ES-I3 (cell line): Measurements from ENCODE around the gene GNAS-AS1.
"Not testable (repeated sequence)": the region's sequence is repeated elsewhere in the genome, so short reads cannot be mapped to it uniquely, and the experiment has no call there.

Source experiments
- H3K36me3 ChIP-seq: 2 replicates; pipeline ENCODE4 v1.6.1; 2013; ENCODE audit warnings: mild to moderate bottlenecking, low read length, control low read depth, moderate library complexity; ENCODE audit not compliant: insufficient read depth
- H3K4me1 ChIP-seq: 2 replicates; pipeline ENCODE4 v1.6.1; 2013; ENCODE audit warnings: mild to moderate bottlenecking, control low read depth, low read length; ENCODE audit not compliant: insufficient read depth
- H3K9ac ChIP-seq: 2 replicates; pipeline ENCODE4 v1.6.1; 2013; ENCODE audit warnings: low read depth, mild to moderate bottlenecking, low read length, moderate library complexity
- H3K9me3 ChIP-seq: 2 replicates; pipeline ENCODE4 v1.6.1; 2013; ENCODE audit warnings: mild to moderate bottlenecking, low read length, moderate library complexity; ENCODE audit not compliant: control insufficient read depth, insufficient read depth

The GNAS-AS1 gene

DNA sequence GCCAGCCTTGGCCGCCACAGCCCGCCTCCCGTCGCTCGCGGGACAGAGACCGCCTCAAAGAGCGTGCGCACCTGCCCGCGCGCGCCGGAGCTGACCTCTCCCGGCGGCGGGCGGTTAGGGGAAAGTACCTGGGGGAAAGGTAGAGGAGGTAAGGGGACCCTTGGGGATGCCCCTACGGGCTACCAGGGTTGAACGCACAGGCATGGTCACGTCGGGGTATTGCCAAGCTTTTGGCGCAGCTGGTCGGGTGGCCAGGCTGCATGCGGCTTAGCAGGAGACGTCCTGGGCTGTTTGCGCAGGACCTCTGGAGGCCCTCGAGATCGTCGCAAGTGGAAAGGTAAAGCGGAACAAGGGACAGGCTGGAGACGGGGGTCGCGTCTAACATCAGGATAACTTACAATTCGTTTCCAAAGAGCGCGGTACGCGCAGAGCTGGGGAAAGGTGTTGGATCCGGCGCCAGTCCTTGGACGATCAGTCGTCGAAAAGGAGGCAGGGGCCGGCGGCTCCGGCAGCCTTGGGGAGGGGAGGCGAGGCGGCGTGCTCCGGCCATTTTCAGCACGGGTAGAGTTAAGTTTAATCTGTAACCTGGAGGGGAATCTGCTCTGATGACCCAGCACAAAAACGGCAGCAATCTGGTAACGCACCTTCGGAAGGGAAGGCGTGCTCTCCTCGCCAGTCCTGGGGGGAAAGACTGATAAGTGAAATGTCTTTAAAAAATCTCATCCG lies 9.0 kb downstream of the GNAS-AS1 start:
- H3K4me1 ChIP-seq, result peaks cover 32% of the 10 kb centered on the region
- peaks cover 37% of the 10 kb centered on the region for H3K36me3 ChIP-seq
- H3K9ac ChIP-seq, result no peak overlapping the region
- no peaks in the 10 kb centered on the region for H3K9me3 ChIP-seq

DNA sequence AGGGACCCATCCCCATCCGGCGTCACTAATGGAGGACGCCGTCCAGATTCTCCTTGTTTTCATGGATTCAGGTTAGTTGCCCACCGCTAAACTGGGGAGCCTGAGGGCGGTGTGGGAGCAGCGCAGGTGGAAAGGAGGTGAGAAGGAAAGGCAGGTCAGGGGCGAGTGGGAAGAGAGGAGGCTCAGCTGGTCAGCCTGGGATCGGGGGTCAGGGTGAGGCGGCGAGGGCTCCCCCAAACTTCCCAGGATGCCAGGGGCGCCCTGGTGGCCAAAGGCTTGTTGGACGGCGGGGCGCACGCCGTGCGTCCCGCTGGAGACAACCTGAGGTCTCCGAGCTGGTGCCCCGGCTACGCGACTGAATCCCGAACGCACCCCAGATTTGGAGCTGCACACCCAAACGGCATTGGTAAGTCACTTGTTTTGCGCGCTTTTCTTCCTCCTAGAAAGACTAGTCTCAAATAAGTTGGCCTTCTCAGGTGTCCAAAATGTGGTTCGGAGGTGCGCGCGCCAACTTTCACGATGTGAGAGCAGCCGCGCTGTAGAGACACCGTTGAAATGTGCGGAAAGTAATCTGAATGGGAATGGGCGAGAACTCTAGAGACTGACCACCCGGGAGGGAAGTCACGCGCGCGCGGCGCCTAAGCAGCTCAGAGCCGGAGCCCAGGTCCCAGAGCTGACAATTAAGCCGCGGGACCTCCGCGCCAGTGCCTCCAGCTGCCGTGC lies 9.7 kb downstream of the GNAS-AS1 start:
- H3K4me1 ChIP-seq, result peaks cover 27% of the 10 kb centered on the region
- H3K9ac ChIP-seq, result no peak overlapping the region
- peaks cover 30% of the 10 kb centered on the region for H3K36me3 ChIP-seq

DNA sequence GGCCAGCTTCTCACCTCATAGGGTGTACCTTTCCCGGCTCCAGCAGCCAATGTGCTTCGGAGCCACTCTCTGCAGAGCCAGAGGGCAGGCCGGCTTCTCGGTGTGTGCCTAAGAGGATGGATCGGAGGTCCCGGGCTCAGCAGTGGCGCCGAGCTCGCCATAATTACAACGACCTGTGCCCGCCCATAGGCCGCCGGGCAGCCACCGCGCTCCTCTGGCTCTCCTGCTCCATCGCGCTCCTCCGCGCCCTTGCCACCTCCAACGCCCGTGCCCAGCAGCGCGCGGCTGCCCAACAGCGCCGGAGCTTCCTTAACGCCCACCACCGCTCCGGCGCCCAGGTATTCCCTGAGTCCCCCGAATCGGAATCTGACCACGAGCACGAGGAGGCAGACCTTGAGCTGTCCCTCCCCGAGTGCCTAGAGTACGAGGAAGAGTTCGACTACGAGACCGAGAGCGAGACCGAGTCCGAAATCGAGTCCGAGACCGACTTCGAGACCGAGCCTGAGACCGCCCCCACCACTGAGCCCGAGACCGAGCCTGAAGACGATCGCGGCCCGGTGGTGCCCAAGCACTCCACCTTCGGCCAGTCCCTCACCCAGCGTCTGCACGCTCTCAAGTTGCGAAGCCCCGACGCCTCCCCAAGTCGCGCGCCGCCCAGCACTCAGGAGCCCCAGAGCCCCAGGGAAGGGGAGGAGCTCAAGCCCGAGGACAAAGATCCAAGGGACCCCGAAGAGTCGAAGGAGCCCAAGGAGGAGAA lies 10.5 kb downstream of the GNAS-AS1 start:
- no peaks in the 10 kb centered on the region for H3K9me3 ChIP-seq
- H3K4me1 ChIP-seq, result peaks cover 23% of the 10 kb centered on the region
- H3K9ac ChIP-seq, result no peak overlapping the region
- H3K36me3 ChIP-seq, result peaks cover 35% of the 10 kb centered on the region

More for the DNA sequence above, 9.7 kb downstream of the GNAS-AS1 start:
- no peaks in the 10 kb centered on the region for H3K9me3 ChIP-seq

DNA sequence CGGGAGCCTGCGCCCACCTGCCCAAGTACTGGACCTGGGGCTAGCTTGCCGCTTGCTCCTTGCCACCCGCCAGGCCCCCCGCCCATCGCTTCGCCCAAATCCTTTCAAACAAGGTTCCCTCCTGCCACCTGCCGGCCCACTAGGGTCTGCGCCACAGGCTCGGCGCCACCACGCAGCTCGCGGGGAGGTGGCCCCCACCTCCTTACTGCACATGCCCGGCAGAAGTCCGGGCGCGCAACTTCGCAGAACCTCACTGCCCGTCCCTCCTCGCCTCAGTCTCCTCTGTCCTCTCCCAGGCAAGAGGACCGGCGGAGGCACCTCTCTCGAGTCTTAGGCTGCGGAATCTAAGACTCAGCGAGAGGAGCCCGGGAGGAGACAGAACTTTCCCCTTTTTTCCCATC lies 11.2 kb downstream of the GNAS-AS1 start:
- Histone ChIP-seq H3K36me3 (peaks cover 36% of the 10 kb centered on the region), H3K9ac (no peak overlapping the region)

DNA sequence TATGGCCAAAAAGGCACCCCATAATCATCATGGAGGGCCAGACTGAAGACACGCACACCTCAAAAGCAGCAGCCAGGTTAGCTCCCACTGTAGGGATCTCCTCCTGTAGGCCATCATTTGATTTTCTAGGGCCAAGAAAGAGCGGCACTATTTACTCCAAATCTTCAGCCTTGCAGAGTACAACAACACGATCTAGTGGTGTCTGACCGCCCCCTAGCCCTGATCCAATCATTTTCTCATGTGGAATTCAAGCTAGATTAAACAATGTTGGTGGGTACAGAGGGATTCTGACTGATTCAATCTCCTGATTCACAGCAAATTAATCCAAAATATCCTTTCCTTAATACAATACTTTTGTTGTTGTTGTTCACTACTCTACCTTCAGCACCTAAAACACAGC lies 12.5 kb downstream of the GNAS-AS1 start:
- H3K36me3 ChIP-seq, result peaks cover 45% of the 10 kb centered on the region
- H3K9ac ChIP-seq, result no peak overlapping the region
- H3K9me3 ChIP-seq, result no peaks in the 10 kb centered on the region
- peaks cover 7% of the 10 kb centered on the region for H3K4me1 ChIP-seq

More for the DNA sequence above, 11.2 kb downstream of the GNAS-AS1 start:
- no peaks in the 10 kb centered on the region for H3K9me3 ChIP-seq
- peaks cover 16% of the 10 kb centered on the region for H3K4me1 ChIP-seq

DNA sequence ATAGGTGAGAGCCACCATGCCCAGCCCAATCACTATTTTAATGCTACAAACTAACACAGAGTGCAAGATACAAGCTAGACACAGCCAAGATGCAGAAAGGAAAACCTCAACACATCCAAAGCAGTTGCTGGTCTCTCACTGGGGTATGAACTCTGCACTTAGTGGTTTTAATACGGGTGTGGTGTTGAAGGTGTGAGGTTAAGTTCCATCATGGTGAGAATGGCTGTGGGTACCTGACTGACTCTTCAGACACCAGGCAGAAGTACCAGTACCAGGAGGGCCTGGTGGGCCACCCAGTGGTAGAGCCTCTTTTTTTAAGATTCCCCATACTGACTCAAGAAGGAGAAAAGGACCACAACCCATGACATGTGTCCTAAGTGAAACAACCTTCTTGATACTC lies 13.0 kb downstream of the GNAS-AS1 start:
- Histone ChIP-seq H3K9ac (no peak overlapping the region), H3K36me3 (peaks cover 47% of the 10 kb centered on the region), H3K4me1 (peaks cover 5% of the 10 kb centered on the region; the same call in 1 of the 2 replicates), H3K9me3 (no peaks in the 10 kb centered on the region)

DNA sequence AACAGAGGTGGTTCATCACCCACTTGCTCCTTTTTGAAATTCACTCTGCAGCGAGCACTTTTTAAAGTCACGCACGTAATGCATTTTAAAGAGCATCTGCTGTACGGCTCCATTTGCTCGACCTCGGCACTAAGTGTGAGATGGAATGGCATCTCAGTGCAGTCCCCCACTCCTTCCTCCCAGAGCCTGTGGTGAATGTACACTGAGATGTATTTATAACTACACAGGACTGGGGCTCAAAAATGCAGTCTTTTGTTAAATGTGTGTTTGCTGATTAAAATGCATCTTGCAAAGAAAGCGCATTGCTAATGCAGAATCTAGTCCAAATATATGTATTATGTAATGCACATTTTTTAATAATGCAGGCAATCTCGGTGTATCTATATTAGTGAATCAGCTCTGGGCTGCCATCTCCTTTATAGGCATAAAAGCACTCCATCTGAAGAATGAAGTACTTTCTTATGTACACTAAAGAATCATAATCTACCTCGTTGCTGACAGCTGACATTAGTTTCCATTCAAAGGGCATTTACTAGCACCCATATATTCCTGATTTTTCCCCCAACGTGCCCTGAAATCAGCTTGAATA lies 14.0 kb downstream of the GNAS-AS1 start:
- Histone ChIP-seq H3K4me1 (no peaks in the 10 kb centered on the region), H3K9me3 (no peaks in the 10 kb centered on the region), H3K9ac (no peak overlapping the region), H3K36me3 (peaks cover 40% of the 10 kb centered on the region)

DNA sequence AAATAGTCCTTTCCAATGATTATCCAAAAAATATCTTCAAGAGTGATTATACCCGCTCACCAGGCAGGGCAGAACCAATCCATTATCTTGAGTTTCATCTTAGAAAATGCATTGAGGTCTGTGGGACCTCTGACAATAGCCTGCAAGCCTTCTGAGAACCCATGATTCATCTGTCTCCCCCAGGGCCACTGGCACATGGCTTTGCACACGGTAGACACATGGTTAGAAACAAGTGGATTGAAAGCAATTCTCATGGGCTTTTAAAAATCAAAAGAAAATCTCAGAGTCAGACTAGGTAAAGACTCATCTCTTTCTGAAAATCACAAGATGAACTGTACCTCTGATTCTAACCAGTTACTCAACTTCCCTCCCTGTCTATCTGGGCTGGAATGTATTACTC lies 15.5 kb downstream of the GNAS-AS1 start:
- Histone ChIP-seq H3K4me1 (no peaks in the 10 kb centered on the region), H3K9ac (no peak overlapping the region), H3K9me3 (no peaks in the 10 kb centered on the region), H3K36me3 (peaks cover 27% of the 10 kb centered on the region)

DNA sequence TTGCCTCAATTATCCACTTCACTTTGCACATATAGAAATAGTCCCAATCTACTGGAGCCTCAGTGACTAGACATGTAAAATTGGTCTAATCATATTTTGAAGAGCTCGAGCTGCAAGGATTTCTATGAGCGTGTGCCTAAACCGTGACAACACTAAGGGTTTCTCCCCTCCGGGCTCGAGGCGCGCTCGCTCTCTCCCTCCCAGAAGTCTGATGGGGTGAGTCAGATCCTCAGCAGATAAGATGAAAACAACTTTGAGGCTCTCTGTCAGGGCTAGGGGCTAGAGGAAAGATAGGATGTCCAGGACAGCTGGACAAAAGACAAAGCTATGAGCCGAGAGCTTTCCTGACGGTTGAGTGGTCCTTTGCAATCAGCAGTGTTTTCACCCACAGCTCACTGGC lies 16.8 kb downstream of the GNAS-AS1 start:
- no peaks in the 10 kb centered on the region for H3K4me1 ChIP-seq
- H3K9ac ChIP-seq, result no peak overlapping the region
- H3K9me3 ChIP-seq, result no peaks in the 10 kb centered on the region
- H3K36me3 ChIP-seq, result peaks cover 27% of the 10 kb centered on the region

DNA sequence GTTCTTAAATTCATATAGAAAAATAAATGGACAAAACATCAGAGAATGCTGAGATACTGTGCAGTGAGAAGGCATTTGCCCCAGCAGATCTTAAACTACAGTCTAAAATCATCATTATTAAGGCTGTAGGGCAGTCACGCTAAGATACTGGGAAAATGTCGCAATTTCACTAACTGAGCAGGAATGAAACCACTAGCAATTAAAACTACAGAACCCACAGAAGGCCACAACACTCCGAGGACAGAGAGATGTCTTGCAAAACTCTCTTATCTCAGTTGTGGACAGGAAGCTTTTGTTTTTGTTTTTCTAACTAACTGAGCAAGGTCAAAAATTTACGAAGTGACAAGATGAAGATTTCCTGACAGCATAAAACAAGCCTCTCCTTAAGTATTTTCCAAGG lies 18.2 kb downstream of the GNAS-AS1 start:
- Histone ChIP-seq H3K9me3 (no peaks in the 10 kb centered on the region), H3K9ac (no peak overlapping the region), H3K36me3 (peaks cover 26% of the 10 kb centered on the region), H3K4me1 (no peaks in the 10 kb centered on the region)

DNA sequence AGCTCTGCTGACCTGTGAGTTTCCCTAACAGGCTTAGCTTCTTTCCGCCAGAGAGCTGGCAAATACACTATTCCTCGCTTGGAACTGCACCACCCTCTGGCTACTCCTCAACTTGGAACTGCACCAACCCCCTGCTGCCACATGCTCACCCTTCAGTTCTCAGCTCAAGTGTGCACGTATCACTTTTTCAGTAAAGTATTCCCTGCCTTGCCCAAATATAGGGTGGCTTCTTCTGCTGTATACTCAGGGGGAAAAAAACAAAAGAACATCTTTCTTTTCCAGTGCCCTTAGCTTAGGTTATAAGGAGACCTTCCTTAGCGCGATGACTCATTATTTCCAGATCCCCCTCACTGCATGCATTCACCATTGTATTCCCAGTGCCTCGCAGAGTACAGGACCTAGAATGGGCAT lies 21.2 kb downstream of the GNAS-AS1 start:
- H3K36me3 ChIP-seq, result peaks cover 28% of the 10 kb centered on the region
- H3K9me3 ChIP-seq, result no peaks in the 10 kb centered on the region
- no peak overlapping the region for H3K9ac ChIP-seq
- no peaks in the 10 kb centered on the region for H3K4me1 ChIP-seq

DNA sequence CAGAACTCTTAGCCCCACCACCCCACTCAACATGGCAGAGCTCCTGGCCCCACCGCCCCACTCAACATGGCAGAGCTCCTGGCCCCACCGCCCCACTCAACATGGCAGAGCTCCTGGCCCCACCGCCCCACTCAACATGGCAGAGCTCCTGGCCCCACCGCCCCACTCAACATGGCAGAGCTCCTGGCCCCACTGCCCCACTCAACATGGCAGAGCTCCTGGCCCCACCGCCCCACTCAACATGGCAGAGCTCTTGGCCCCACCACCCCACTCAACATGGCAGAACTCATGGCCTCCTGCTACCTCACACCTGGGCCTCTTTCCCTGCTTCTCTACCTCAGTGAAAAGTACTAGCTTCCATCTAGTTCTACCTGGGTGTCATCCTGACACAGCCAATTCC lies 21.9 kb downstream of the GNAS-AS1 start:
- not testable (repeated sequence) for H3K9ac ChIP-seq, H3K4me1 ChIP-seq, H3K9me3 ChIP-seq
- H3K36me3 ChIP-seq, result peaks cover 32% of the 10 kb centered on the region

DNA sequence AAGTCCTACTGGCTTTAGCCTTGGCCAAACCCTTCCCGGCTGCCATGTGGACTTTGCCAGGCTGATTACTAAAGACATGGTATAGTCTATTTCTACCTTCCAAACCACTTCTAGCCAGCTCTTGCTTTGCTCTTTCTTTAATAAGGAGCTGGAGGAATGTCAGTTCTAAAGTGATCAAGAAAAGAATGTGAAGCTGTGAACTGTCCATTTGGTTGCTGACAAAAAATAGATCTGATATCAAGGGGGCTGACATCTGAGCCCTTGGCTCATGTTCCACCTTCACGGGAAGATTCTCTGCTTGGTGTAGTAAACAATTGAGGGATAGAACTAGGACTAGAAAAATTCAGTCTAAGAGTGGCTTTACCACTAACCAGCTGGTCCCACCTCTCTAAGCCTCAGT lies 22.6 kb downstream of the GNAS-AS1 start:
- Histone ChIP-seq H3K9ac (no peak overlapping the region), H3K4me1 (no peaks in the 10 kb centered on the region), H3K36me3 (peaks cover 32% of the 10 kb centered on the region), H3K9me3 (no peaks in the 10 kb centered on the region)

DNA sequence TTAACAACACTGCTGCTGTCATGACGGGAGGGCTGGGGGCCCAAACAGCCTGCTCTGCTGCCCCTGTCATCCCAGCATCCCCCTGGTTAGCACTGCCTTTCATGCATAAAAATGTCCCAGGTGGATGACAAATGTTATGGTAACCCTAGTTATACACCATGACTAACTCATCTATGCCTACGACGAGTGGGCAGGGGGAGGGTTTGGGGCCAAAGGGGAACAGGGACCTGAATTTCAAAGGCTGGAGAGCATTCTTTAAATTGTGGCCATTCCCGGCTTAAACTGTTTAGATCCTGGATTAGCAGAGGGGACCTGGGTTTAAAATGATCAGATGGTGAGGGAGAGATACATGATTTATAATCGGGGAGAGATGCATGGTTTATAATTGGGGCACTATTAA lies 24.4 kb downstream of the GNAS-AS1 start:
- Histone ChIP-seq H3K36me3 (peaks cover 32% of the 10 kb centered on the region), H3K9ac (no peak overlapping the region), H3K9me3 (no peaks in the 10 kb centered on the region), H3K4me1 (no peaks in the 10 kb centered on the region)
